Kidney (tissue), 14 donors: ENCODE results near the gene C16orf78. TPM values are rescaled to one million over a fixed set of nuclear protein-coding genes. Genes with fewer than 3 reads are reported as not detected.

Experiments
- DNase-seq, 5 donors: peaks; one replicate each; pipeline ENCODE4 v3.0.0-alpha.2; 2013 to 2020
- FAIRE-seq: peaks from 2 replicates; lab custom pipeline; 2012; peaks lifted over from hg19 to GRCh38; lab: Jason Lieb, UNC
- H3K27ac ChIP-seq, 2 donors: one replicate each; pipeline ENCODE4 v1.7.0; 2013; ENCODE audit warnings: low read depth in 2 of 2, low read length in 2 of 2, inconsistent platforms in 1 of 2
- H3K27me3 ChIP-seq: one replicate; pipeline ENCODE4 v1.7.1; 2013; ENCODE audit warnings: low read length, inconsistent platforms; ENCODE audit not compliant: control insufficient read depth, insufficient read depth
- H3K36me3 ChIP-seq, 3 donors: one replicate each; pipeline versions ENCODE4 v1.7.0 to v1.7.1; 2013; ENCODE audit warnings: low read length in 3 of 3, control low read depth in 1 of 3, inconsistent platforms in 1 of 3; ENCODE audit not compliant: insufficient read depth in 3 of 3, control insufficient read depth in 2 of 3
- H3K4me1 ChIP-seq, 3 donors: one replicate each; pipeline versions ENCODE4 v1.7.0 to v1.7.1; 2013; ENCODE audit warnings: low read length in 3 of 3, inconsistent platforms in 1 of 3, low read depth in 1 of 3; ENCODE audit not compliant: control insufficient read depth in 2 of 3, insufficient read depth in 2 of 3
- H3K4me3 ChIP-seq, 3 donors: one replicate each; pipeline versions ENCODE4 v1.7.0 to v1.8.1; 2013; ENCODE audit warnings: low read length in 3 of 3, control low read depth in 1 of 3, inconsistent platforms in 1 of 3
- H3K9ac ChIP-seq, 3 donors: one replicate each; pipeline versions ENCODE4 v1.7.0 to v1.7.1; 2013; ENCODE audit warnings: low read length in 3 of 3, control low read depth in 1 of 3, inconsistent platforms in 1 of 3
- H3K9me3 ChIP-seq, 3 donors: one replicate each; pipeline versions ENCODE4 v1.7.0 to v1.7.1; 2013; ENCODE audit warnings: low read length in 3 of 3, control low read depth in 1 of 3, inconsistent platforms in 1 of 3; ENCODE audit not compliant: control insufficient read depth in 2 of 3, insufficient read depth in 1 of 3
- intact Hi-C: fragments of 100-400 bp; cut with DNase I; formaldehyde crosslinking; loops from one replicate; pipeline ENCODE4 v1.11.1; 2022
- polyA plus RNA-seq: library from polyadenylated mRNA; stranded (reverse); fragments of 350-450 nt; fragmentation: Illumina TruSeq; extraction: RNeasy Lipid Tissue Mini Kit (QIAGEN cat#74804); gene quantifications from one replicate; pipeline ENCODE4 v1.2.3, GENCODE V29; 2014; ENCODE audit warnings: low read depth, low replicate concordance; ENCODE audit not compliant: insufficient read depth
- total RNA-seq: library from RNA; stranded (reverse); fragmentation: NEBNext Ultra II Directional; extraction: Animal tissue kit (Norgen Biotek cat#: 25700); gene quantifications from one replicate; pipeline ENCODE4 v1.2.1, GENCODE V29; 2021
- TF ChIP-seq, protein P1 (sequence below): IDR thresholded peaks from 3 replicates; pipeline ENCODE4 v1.5.1; 2012; ENCODE audit warnings: mild to moderate bottlenecking, moderate library complexity, borderline replicate concordance; ENCODE audit not compliant: insufficient read depth; ENCODE audit errors: extremely low read depth
- donor health status: control.
- donor health status: control.
- donor health status: control.
- donor health status: control.
- donor health status: control.
- donor health status: DM: yes; HTN: yes; CAD: no.
- donor health status: Normal renal cell carcinoma (clear cell type).

The C16orf78 gene
- total and polyA plus RNA-seq, 2 donors from 2014 or later, result not detected

DNA sequence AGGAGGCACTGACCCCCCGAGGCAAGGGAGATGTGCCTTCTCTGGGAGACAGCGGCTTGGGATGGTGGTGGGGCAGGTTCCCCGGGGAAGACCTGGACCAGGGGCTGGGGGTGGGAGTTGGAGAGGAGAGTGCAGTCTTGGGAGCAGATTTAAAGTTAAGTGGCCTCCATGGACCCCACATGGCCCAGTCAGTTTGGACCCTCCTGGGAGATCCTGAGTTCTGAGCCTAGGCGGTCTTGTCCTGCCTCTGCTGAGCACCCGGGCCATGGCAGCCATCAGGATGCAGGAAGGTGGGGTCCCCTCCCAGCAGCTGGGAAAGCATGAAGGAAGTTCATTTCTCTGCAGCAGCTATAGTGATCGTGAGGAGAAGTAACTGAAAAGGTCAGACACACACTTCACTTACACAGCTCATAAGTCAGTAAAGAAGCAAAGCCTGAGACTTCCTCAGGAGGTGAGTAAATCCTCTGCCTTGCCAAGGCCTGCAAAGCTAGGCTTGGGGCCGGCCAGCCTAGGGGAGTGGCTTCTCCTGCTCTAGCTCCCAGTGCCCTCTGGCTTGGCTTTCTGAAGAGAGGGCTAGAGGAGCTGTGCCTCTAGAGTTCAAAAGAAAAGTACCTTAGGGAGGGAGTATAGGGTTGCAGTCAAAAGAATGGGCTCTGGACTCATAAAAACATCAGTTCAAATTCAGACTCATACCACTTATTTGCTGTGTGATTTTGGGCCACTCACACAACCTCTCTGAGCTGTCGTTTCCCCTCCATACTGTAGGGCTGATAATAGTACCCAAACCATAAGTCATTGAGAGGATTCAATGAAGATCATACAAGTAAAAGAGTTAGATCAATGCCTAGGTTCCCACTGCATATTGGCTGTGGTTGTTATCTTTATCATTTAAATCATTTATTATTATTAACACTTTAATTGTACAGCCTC, 31.0 kb upstream of the C16orf78 start:
- TF ChIP-seq, protein P1, sequence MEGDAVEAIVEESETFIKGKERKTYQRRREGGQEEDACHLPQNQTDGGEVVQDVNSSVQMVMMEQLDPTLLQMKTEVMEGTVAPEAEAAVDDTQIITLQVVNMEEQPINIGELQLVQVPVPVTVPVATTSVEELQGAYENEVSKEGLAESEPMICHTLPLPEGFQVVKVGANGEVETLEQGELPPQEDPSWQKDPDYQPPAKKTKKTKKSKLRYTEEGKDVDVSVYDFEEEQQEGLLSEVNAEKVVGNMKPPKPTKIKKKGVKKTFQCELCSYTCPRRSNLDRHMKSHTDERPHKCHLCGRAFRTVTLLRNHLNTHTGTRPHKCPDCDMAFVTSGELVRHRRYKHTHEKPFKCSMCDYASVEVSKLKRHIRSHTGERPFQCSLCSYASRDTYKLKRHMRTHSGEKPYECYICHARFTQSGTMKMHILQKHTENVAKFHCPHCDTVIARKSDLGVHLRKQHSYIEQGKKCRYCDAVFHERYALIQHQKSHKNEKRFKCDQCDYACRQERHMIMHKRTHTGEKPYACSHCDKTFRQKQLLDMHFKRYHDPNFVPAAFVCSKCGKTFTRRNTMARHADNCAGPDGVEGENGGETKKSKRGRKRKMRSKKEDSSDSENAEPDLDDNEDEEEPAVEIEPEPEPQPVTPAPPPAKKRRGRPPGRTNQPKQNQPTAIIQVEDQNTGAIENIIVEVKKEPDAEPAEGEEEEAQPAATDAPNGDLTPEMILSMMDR, result no peak
- DNase-seq, result peak in 2 of 5 donors; percentile 5 to 24
- Histone ChIP-seq H3K9me3 (no peaks in the 10 kb centered on the region), H3K9ac (no peak overlapping the region), H3K27me3 (no peaks in the 10 kb centered on the region), H3K36me3 (no peaks in the 10 kb centered on the region), H3K4me1 (no peaks in the 10 kb centered on the region), H3K27ac (no peak overlapping the region), H3K4me3 (no peak overlapping the region)
- intact Hi-C loops, result no loop called here
- no peak for FAIRE-seq

DNA sequence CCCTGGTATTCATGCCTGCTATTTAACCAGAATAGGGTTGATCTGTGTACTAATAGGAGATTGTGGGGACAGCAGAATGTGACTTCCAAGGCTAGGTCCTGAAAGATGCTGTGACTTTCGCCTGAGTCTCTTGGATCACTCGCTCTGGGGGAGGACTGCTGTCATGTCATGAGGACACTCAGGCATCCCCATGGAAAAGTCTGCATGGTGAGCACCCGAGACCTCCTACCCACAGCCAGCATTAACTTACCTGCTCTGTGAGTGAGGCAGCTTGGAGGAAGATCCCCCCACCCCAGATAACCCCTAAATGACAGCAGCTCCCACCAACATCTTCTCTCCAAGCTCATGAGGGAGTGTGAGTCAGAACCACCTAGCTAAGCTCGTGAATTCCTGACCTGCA, 30.3 kb upstream of the C16orf78 start:
- no peak for FAIRE-seq
- peak in 1 of 5 donors; percentile 6 for DNase-seq
- H3K9me3 ChIP-seq, result no peaks in the 10 kb centered on the region
- no peaks in the 10 kb centered on the region for H3K4me1 ChIP-seq
- H3K36me3 ChIP-seq, result no peaks in the 10 kb centered on the region
- no peak overlapping the region for H3K27ac ChIP-seq
- H3K9ac ChIP-seq, result no peak overlapping the region
- intact Hi-C loops, result no loop called here
- no peak overlapping the region for H3K4me3 ChIP-seq
- TF ChIP-seq, protein P1, result no peak
- no peaks in the 10 kb centered on the region for H3K27me3 ChIP-seq

DNA sequence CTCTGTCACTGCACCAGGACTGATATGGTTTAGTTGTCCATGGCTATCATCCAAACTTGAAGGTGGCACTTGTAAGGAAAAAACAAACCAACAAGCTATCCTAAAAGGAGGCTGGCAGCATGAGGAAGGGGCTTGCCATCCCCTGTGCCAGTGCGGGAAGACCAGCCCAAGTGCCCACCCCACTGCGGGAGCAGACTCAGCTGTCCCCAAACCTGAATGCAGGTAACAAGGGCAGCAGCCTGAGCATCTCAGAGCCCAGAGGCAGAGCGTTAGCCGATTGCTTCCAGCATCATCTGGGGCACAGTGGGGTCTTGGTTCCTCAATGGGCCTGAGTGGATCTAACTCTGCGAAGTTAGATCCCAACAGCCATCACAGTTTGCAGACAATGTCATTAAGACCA, 29.2 kb upstream of the C16orf78 start:
- no peaks in the 10 kb centered on the region for H3K27me3 ChIP-seq
- DNase-seq (peak in 1 of 5 donors; percentile 9), FAIRE-seq (no peak)
- no peaks in the 10 kb centered on the region for H3K4me1 ChIP-seq
- TF ChIP-seq, protein P1, result no peak
- no peaks in the 10 kb centered on the region for H3K9me3 ChIP-seq
- H3K27ac ChIP-seq, result no peak overlapping the region
- intact Hi-C loops, result no loop called here
- H3K36me3 ChIP-seq, result no peaks in the 10 kb centered on the region
- H3K4me3 ChIP-seq, result no peak overlapping the region
- H3K9ac ChIP-seq, result no peak overlapping the region
